ENCODE results near the gene FAAP100. TPM values are rescaled to one million over a fixed set of nuclear protein-coding genes. Genes with fewer than 3 reads are reported as not detected.

The FAAP100 gene
- total and polyA plus RNA-seq, 9 donors = 0.77 to 29.1 (median 25.0) TPM

DNA sequence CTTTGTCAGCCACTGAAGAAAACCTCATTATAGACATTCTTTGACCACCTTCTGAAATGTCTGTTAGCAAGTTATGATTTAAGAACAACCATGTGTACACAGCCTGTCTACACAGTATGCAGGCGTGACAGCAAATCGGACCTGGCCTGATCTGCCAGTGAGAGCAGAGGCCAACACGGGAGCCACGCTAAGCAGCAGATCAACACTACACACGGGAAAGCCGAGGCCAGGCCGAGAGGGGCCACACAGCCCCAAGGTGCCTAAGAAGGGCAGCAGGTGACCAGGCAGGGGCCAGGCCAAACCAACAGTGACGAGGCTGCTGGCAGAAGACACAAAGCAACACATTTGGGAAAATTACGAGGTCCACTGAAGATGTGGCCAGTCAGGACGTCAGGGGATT lies 16.3 kb upstream of the FAAP100 start:
- no peak for DNase-seq
- intact Hi-C loops (cut with DNase I) = no loop called here
- no peak overlapping the region for H3K4me3 ChIP-seq
- TF ChIP-seq EP300 (IDR thresholded peaks at IDR 0.05) (no peak), POLR2A (IDR thresholded peaks at IDR 0.05) (no peak)
- TF ChIP-seq, protein P1, sequence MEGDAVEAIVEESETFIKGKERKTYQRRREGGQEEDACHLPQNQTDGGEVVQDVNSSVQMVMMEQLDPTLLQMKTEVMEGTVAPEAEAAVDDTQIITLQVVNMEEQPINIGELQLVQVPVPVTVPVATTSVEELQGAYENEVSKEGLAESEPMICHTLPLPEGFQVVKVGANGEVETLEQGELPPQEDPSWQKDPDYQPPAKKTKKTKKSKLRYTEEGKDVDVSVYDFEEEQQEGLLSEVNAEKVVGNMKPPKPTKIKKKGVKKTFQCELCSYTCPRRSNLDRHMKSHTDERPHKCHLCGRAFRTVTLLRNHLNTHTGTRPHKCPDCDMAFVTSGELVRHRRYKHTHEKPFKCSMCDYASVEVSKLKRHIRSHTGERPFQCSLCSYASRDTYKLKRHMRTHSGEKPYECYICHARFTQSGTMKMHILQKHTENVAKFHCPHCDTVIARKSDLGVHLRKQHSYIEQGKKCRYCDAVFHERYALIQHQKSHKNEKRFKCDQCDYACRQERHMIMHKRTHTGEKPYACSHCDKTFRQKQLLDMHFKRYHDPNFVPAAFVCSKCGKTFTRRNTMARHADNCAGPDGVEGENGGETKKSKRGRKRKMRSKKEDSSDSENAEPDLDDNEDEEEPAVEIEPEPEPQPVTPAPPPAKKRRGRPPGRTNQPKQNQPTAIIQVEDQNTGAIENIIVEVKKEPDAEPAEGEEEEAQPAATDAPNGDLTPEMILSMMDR (IDR thresholded peaks at IDR 0.05) = no peak
- no peaks in the 10 kb centered on the region for H3K36me3 ChIP-seq
- WGBS, 3 donors = 72 to 79% (median 75%) methylated on average over 10 of the region's 10 CpGs
- no peaks in the 10 kb centered on the region for H3K27me3 ChIP-seq
- H3K9me3 ChIP-seq = no peaks in the 10 kb centered on the region
- peaks cover 10% of the 10 kb centered on the region for H3K4me1 ChIP-seq (ENCODE audit: insufficient read depth)
- no peak overlapping the region for H3K27ac ChIP-seq

DNA sequence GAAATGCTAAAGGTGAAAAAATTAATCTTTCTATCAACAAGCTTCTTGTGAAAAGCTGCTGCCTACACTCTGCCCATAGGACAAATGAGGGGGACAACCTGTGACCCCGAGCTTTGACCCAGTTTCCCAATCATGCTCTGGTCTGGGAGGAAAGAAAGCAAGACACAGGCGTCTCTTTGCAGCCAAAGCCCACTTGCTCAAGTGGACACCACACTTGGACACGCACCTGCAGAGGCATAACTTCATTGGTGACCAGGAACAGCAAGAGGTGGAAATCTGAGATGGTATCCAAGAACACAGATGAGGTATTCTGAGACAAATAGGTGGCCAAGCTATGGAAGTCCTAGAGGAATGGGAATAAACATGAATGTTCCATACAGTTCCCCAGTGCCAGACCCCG lies 15.0 kb upstream of the FAAP100 start:
- no peak overlapping the region for H3K4me3 ChIP-seq
- H3K27ac ChIP-seq = peak overlapping the region in 1 of 2 donors; percentile 43
- H3K4me1 ChIP-seq (ENCODE audit: insufficient read depth) = peaks cover 10% of the 10 kb centered on the region
- WGBS, 3 donors = 29 to 33% (median 30%) methylated on average over 4 of the region's 4 CpGs
- no peaks in the 10 kb centered on the region for H3K27me3 ChIP-seq
- H3K9me3 ChIP-seq = no peaks in the 10 kb centered on the region
- intact Hi-C loops (cut with DNase I) = no loop called here
- DNase-seq = no peak
- TF ChIP-seq POLR2A (IDR thresholded peaks at IDR 0.05) (no peak), EP300 (IDR thresholded peaks at IDR 0.05) (no peak)
- TF ChIP-seq, protein P1 (IDR thresholded peaks at IDR 0.05) = no peak
- no peaks in the 10 kb centered on the region for H3K36me3 ChIP-seq

DNA sequence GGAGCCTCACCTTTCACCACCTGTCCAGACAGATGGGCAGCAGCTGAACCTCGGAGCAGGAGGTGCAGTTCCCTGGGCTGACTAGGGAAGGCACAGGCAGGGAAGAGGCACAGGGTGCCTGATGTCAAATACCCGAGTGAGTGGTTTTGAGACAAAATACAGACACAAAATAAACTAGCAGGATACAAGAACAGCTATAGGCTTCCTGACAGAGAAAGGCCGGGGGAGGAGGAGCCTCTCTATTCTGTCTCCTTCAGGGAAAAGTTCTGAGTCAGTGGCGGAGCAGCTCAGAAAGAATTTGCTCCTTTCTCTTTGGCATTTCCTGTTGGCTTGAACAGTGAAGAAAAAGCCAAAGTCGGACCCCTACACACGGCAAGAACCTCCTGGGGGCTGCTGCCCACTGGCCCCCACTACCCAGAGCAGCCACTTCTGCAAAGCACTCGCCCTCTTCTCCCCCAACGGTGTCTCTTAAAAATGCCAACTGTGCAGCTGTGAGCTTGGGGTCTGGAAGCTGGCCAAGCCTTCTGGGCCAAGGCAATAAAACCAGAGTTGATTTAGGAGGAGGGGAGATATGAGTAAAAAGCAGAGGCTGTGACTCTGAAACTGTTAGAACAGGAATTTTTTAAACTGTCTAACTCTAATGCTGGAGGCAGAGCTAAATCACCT lies 14.4 kb upstream of the FAAP100 start:
- 0 to 2% (median 2%) methylated on average over 8 of the region's 8 CpGs for WGBS, 3 donors
- H3K4me1 ChIP-seq (ENCODE audit: insufficient read depth) = peaks cover 10% of the 10 kb centered on the region
- intact Hi-C loops (cut with DNase I) = no loop called here
- H3K27ac ChIP-seq = peak overlapping the region in 1 of 2 donors; percentile 43
- no peaks in the 10 kb centered on the region for H3K27me3 ChIP-seq
- no peak overlapping the region for H3K4me3 ChIP-seq
- DNase-seq = peak; percentile 72 to 84 (median 78)
- TF ChIP-seq, protein P1 (IDR thresholded peaks at IDR 0.05) = peak in 1 of 3 donors; percentile 4
- TF ChIP-seq EP300 (IDR thresholded peaks at IDR 0.05) (peak; percentile 22), POLR2A (IDR thresholded peaks at IDR 0.05) (no peak)
- H3K36me3 ChIP-seq = no peaks in the 10 kb centered on the region
- H3K9me3 ChIP-seq = no peaks in the 10 kb centered on the region

DNA sequence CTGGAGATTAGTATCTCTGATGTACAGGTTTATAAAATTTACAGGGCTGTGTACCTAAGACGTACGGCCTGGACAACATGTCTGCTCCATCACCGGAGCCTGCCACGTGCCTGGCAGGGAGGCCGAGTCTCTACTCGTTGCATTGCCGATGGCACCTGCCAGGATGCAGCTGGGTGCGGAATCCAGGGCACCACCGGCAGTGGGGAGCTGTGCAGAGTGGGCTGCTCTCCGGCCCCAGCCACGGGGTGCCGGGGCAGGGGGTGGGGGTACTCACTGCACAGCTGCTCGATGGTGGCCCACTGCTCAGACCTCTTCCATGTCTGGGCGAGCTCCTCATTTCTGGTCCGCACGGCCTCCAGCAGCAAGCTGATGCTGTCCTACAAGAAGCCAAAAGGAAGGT lies 13.1 kb upstream of the FAAP100 start:
- Histone ChIP-seq H3K27me3 (no peaks in the 10 kb centered on the region), H3K4me1 (ENCODE audit: insufficient read depth) (peaks cover 10% of the 10 kb centered on the region), H3K4me3 (no peak overlapping the region), H3K36me3 (no peaks in the 10 kb centered on the region), H3K27ac (no peak overlapping the region), H3K9me3 (no peaks in the 10 kb centered on the region)
- intact Hi-C loops (cut with DNase I) = no loop called here
- 88 to 91% (median 90%) methylated on average over 16 of the region's 16 CpGs for WGBS, 3 donors
- TF ChIP-seq POLR2A (IDR thresholded peaks at IDR 0.05) = no peak
- TF ChIP-seq, protein P1 (IDR thresholded peaks at IDR 0.05) = no peak
- no peak for TF ChIP-seq EP300 (IDR thresholded peaks at IDR 0.05)
- no peak for DNase-seq

Data from ovary (tissue), 9 donors.